Measurements from ENCODE around the gene P2RY1.
"Not testable (repeated sequence)": the region's sequence is repeated elsewhere in the genome, so short reads cannot be mapped to it uniquely, and the experiment has no call there.

P2RY1 gene

DNA sequence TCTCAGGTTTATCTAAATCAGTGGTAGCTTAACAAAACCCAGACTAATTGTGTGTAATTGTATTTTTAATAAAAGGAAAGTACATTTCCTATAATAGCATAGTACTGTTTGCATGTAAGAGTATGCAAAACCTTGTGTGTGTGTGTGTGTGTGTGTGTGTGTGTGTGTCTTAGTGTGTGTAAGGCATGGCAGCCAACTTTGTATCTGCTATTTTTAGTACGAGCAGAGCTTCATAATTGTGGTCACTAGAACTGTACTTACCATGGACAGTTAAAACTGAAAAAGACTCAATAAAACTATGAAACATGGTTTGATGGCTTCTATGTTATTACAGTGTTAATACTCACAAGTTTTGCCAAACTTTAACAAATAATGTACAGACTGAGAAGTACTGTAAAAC is 6.2 kb downstream of the P2RY1 start:
- DNase-seq: no peak

DNA sequence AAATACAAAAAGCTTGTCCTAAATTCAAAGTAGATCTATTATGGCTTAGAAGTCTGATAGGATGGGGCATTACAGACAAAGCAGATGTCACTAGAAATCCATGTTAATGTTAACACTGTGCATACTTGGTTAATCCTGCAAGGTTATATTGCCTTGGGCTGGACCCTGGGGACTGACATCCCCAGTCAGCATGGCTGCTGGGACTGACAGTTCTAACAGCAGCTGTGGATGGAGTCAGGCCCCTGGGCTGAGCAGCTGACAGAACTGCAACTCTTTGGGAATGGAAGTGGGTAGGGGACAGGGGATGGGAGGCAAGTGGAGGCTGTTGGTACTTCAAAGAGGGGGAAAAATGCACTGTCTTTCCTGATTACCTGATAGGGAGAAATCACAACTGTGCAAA is 7.5 kb downstream of the P2RY1 start:
- no peak for DNase-seq

- no peak for DNase-seq
Measured at GRCh38 chr3:152843955-152844354, 9.0 kb downstream of the P2RY1 start.

- not testable (repeated sequence) for DNase-seq
Measured at GRCh38 chr3:152846572-152847202, 11.8 kb downstream of the P2RY1 start.

- not testable (repeated sequence) for DNase-seq
Measured at GRCh38 chr3:152847599-152847998, 12.7 kb downstream of the P2RY1 start.

DNA sequence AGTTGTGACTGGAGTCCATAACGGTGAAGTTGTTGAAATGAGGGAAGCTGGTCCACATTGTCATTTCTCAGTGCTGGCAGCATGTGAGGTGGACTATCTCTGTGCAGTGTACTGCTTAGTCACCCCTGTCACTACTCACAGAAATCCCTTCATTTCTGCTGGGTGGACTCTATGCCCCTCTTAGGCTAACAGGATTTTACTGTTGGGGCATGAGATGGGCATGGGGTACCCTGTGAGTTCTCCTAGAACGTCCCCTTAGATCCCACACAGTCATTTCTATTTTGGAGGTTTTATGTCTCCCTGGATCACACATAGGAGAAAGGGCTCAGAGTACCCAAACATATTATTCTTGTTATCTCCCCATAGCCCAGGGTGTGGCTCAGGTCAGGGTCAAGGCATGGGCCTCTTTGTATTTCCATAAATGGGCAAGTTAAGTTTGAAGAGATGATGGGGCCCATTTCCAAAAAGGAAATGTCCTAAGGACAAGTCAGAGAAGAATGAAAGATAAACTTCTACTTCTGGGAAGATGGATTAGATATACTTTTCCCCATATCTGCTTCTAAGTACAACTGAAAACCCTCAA is 15.2 kb downstream of the P2RY1 start:
- DNase-seq: no peak

DNA sequence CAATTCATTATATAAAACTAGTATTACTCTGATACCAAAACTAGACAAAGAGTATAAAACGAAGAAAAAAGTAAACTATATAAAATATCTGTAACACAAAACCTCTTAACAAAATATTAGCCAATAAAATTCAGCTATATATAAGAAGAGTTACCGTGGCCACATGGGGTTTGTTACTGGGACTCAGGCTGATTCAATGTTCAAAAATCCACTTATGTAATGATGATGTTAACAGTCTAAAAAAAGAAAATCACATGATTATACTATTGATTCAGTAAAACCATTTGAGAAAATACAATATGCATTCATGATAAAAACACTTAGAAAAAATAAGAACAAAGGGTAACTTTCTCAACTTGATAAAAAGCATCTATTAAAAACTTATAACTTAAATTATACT is 18.3 kb downstream of the P2RY1 start:
- DNase-seq: no peak

DNA sequence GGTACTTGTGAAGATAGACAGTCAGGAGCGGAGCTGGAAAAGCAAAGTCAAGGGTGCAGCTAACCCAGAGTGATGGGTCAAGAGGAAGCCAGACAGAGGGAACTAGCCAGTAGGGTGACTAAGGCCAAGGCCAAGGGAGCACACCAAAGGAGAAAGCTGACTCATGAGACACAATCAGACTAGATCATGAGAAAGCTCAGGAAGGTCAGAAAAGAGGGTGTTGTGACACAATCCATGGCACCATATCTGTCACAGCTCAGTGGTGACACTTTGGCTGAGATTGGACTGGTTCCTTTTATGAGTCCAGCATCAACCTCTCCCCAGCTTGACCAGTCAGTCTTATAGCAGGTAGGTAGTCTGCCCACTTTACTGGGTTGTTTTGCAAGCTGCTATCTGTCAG is 22.2 kb downstream of the P2RY1 start:
- DNase-seq: no peak

DNA sequence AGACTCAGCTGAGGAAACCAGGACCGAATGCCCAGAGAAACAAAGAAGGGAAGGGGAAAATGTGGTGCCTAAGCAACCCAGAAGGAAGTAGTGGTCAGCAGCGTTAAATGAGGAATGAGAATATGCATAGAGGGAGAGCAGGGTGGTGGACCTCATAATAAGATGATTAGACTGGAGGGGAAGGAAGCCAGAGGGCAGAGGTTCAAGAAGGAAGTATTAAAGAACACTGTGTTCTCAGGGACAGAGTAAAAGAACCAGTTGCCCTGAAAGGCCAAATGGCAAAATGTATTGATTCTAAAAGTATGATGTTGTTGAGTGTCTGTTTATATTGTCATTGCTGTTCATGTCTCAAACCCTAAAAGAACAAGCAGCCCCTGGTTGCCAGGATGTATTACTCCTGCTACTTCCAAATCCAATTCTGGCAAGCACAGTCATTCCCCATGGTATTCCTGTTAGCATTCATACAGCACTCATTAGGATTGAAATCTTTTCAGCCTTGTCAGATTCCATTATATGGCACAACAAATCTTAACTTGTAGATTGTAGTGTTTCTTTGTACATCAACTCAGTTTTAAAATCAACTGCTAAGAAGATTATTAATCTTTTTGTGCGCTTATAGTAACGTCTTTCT is 23.4 kb downstream of the P2RY1 start:
- no peak for DNase-seq

GRCh38 chr3:152860736-152861135 is 25.8 kb downstream of the P2RY1 start:
- DNase-seq: no peak

- no peak for DNase-seq
Measured at GRCh38 chr3:152865668-152866245, 30.8 kb downstream of the P2RY1 start.

DNA sequence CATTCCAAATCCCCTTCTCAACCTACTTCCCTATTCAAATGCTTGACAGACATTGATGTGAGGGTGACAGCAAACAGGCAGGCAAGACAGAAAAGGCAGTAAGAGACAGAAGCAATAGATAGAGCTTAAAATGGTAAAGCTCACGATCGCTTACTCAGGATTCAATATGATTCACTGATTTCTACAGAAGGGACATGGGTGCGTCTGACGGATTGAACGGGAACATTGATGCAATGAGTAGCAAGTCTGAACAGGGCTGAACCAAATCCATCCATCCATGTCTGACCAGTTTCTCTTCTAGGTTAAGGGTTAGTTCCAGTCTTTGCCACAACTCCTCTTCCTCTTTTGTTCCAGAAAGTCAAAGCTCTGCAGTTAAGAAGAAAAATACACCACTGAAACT is 35.1 kb downstream of the P2RY1 start:
- DNase-seq: no peak

DNA sequence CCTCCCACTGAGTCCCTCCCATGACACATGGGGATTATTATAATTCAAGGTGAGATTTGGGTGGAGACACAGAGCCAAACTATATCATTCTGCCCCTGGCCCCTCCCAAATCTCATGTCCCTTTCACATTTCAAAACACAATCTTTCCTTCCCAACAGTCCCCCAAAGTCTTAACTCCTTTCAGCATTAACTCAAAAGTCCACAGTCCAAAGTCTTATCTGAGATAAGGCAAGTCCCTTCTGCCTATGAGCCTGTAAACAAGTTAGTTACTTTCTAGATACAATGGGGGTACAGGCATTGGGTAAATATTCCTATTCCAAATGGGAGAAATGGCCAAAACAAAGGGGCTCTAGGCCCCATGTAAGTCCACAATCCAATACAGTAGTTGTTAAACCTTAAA is 38.4 kb downstream of the P2RY1 start:
- not testable (repeated sequence) for DNase-seq

DNA sequence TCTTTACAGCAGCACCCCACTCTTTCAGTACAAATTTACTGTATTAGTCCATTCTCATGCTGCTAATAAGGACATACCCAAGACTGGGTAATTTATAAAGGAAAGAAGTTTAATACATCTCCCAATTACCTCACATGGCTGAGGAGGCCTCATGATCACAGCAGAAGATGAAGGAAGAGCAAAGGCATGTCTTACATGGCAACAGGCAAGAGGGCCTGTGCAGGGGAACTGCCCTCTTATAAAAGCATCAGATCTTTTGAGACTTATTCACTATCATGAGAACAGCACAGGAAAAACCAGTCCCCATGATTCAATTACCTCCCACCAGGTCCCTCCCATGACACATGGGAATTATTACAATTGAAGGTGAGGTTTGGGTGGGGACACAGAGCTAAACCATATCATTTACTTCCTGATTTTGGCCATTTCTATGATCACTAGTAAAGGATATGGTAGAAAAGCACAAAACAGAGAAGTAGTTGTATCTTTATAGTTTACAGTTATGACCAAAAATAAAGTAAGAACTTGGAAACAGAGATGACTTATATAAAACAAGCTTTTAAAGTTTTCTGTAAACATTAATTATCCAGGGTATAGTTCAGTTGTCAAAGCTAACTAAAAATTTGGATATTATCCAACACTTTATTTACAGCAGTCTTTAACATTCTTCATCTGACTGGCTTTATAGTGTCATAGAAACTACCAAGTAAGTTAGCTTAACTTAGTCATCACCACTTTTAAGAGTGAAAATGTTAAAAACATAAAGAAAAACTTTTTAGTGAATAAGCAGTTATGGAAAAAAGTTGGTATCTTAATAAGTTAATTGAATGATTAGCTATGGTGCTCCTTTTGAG is 40.2 kb downstream of the P2RY1 start:
- no peak for DNase-seq

DNA sequence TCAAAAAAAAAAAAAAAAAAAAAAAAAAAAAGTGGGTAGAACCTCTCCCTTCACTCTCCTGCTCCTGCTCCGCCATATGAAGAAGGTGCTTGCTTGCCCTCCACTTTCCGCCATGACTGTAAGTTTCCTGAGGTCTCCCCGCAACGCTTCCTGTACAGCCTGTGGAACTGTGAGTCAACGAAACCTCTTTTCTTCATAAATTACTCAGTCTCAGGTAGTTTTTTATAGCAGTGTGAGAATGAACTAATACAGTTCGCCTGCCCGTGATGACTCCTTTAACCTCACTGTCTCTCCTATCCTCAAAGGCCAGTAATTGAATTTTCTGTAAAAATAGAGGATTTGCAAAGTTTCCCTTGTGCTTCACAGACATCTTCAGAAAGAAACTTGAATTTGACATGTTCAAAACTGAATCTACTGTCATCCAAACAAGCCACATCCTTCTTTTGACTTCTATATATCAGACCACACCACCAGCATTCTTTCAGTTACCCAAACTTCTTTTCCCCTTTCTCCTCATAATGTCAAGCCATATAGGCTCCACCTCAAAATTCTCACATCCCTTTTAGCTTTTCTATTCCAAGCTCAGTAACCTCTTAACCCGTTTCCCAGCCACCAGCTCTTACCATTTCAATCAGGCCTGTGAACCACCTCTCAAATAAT is 44.3 kb downstream of the P2RY1 start:
- no peak for DNase-seq

GRCh38 chr3:152879790-152880174 is 44.9 kb downstream of the P2RY1 start:
- DNase-seq: no peak

- no peak for DNase-seq
Measured at GRCh38 chr3:152885076-152885475, 50.1 kb downstream of the P2RY1 start.
